ENCODE measurements around the gene PPP1R1C. TPM values are rescaled to one million over a fixed set of nuclear protein-coding genes. Genes with fewer than 3 reads are reported as not detected.

The PPP1R1C gene
- total RNA-seq, 2 donors from 2014 or later = 7.3 TPM; not detected in 1

DNA sequence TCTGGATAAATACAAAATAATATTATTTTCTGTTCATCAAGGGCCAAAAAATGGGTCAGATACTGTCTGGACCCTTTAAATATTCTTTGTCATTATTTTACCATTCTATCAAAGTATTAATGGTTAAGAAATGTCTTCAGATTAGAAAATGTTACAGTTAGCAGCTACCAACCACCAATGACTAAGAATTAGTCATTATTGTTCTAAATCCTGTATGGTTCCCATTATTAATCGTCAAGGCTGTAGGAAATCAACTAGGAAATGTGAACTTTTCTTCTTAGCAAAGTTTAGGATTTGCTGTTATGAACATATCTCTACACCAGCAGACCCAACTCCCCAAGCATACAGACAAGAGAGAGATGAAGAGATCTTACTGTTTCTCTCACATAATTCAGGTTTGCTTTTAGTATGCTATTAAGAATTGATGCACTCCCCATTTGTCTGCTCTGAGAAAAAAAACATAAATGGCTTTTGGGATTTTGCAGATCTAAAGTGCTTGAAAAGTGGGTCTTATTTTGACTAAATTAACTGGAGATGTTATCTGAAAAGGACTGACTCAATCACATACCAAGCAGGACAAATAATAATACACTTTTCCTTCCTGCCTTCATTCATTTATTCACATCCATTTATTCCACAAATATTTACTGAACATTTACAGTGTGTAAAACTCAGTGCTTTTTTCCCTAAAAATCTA, 147.7 kb downstream of the PPP1R1C start:
- H3K4me3 ChIP-seq = no peak overlapping the region
- intact Hi-C loops (cut with DNase I) = no loop called here
- no peak for TF ChIP-seq POLR2A (IDR thresholded peaks at IDR 0.05)
- TF ChIP-seq, protein P1, sequence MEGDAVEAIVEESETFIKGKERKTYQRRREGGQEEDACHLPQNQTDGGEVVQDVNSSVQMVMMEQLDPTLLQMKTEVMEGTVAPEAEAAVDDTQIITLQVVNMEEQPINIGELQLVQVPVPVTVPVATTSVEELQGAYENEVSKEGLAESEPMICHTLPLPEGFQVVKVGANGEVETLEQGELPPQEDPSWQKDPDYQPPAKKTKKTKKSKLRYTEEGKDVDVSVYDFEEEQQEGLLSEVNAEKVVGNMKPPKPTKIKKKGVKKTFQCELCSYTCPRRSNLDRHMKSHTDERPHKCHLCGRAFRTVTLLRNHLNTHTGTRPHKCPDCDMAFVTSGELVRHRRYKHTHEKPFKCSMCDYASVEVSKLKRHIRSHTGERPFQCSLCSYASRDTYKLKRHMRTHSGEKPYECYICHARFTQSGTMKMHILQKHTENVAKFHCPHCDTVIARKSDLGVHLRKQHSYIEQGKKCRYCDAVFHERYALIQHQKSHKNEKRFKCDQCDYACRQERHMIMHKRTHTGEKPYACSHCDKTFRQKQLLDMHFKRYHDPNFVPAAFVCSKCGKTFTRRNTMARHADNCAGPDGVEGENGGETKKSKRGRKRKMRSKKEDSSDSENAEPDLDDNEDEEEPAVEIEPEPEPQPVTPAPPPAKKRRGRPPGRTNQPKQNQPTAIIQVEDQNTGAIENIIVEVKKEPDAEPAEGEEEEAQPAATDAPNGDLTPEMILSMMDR (IDR thresholded peaks at IDR 0.05) = no peak
- DNase-seq (no peak), ATAC-seq (no peak)
- no peaks in the 10 kb centered on the region for H3K9me3 ChIP-seq
- 43 to 44% methylated on average over 1 of the region's 1 CpG for WGBS, 2 donors
- H3K36me3 ChIP-seq (replicated peaks in 1 of 2; ENCODE audit: insufficient read depth in 1 of 2, low read depth in 2 of 2) = no peaks in the 10 kb centered on the region
- H3K27ac ChIP-seq = no peak overlapping the region
- no peaks in the 10 kb centered on the region for H3K27me3 ChIP-seq
- H3K4me1 ChIP-seq = no peaks in the 10 kb centered on the region

DNA sequence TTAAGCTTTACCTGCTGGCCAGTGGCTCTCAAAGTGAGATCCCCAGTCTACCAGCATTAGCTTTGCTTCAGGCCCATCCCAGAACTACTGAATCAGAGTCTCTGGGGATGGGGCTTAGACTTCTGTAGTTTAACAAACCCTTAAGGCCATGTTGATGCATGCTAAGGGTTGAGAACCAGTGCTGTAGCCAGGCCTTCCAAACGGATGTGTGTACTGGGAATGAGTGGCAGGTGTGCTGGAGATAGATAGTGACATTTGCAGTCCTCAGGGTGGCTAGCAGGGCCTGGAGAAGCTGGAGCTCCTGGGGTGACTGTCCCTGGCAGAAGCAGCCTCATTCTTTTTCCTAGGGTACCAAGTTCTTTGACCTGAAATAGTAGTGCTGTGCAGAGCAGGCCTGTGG, 148.5 kb downstream of the PPP1R1C start:
- H3K9me3 ChIP-seq = no peaks in the 10 kb centered on the region
- no peak overlapping the region for H3K4me3 ChIP-seq
- intact Hi-C loops (cut with DNase I) = no loop called here
- ATAC-seq = no peak
- no peak for TF ChIP-seq POLR2A (IDR thresholded peaks at IDR 0.05)
- TF ChIP-seq, protein P1 (IDR thresholded peaks at IDR 0.05) = no peak
- no peak for DNase-seq
- H3K27ac ChIP-seq = no peak overlapping the region
- no peaks in the 10 kb centered on the region for H3K4me1 ChIP-seq
- no peaks in the 10 kb centered on the region for H3K36me3 ChIP-seq (replicated peaks in 1 of 2; ENCODE audit: insufficient read depth in 1 of 2, low read depth in 2 of 2)
- 35 to 47% methylated on average over 1 of the region's 1 CpG for WGBS, 2 donors
- H3K27me3 ChIP-seq = no peaks in the 10 kb centered on the region

- no peak overlapping the region for H3K4me3 ChIP-seq
- DNase-seq (no peak), ATAC-seq (no peak)
- intact Hi-C loops (cut with DNase I) = no loop called here
- no peaks in the 10 kb centered on the region for H3K9me3 ChIP-seq
- no peaks in the 10 kb centered on the region for H3K36me3 ChIP-seq (replicated peaks in 1 of 2; ENCODE audit: insufficient read depth in 1 of 2, low read depth in 2 of 2)
- H3K27ac ChIP-seq = no peak overlapping the region
- no peak for TF ChIP-seq POLR2A (IDR thresholded peaks at IDR 0.05)
- TF ChIP-seq, protein P1 (IDR thresholded peaks at IDR 0.05) = no peak
- WGBS, 2 donors = 62 to 64% methylated on average over 6 of the region's 6 CpGs
- H3K27me3 ChIP-seq = no peaks in the 10 kb centered on the region
- H3K4me1 ChIP-seq = no peaks in the 10 kb centered on the region
Measured at GRCh38 chr2:182142062-182142461, 156.4 kb downstream of the PPP1R1C start.

DNA sequence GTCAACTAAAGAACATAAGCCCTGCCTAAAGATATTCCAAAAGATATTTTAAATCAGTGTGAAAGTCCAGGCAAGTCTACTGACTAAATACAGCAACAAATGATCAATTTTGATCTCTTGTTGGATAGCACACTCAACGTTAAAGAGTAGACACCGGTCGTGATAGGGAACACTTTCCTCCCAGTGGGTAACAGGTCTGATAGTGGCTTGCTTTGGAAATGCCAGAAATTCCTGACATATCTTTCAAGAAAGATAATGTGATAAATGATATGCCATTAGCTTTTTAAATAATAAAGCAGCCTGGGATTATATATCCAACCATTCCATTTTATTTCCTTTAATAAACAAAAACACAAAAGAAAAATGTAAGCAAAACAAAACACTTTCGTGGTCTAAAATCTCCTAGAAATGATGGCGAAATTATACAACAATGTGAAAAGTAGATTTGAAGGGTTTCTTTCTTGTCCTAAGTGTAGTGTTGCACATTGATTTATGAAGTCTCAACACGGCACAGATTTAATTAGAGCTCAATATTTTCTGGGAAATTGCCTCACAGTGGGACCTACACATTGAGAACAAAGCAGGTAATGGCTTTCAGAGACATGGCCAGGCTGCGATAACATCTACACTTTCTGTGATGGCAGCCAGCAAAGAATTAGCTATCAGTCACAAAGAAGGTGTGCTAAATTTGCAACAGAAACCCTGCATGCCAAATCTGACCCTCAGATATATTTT, 158.6 kb downstream of the PPP1R1C start:
- peak overlapping the region in 2 of 4 donors; percentile 19 to 30 for H3K27ac ChIP-seq
- DNase-seq (no peak), ATAC-seq (peak; percentile 40)
- no peaks in the 10 kb centered on the region for H3K36me3 ChIP-seq (replicated peaks in 1 of 2; ENCODE audit: insufficient read depth in 1 of 2, low read depth in 2 of 2)
- TF ChIP-seq, protein P1 (IDR thresholded peaks at IDR 0.05) = no peak
- no peak for TF ChIP-seq POLR2A (IDR thresholded peaks at IDR 0.05)
- 45 to 50% methylated on average over 7 of the region's 7 CpGs for WGBS, 2 donors
- no peak overlapping the region for H3K4me3 ChIP-seq
- H3K4me1 ChIP-seq = peaks cover 7% of the 10 kb centered on the region
- intact Hi-C loops (cut with DNase I) = no loop called here
- no peaks in the 10 kb centered on the region for H3K27me3 ChIP-seq
- no peaks in the 10 kb centered on the region for H3K9me3 ChIP-seq
